LNCAP (cell line): ENCODE data around the gene ATRN.
A peak's percentile ranks its signal among the peaks of the same experiment; 100 is the strongest.

ENCODE experiments used
- TF ChIP-seq, protein P1 (sequence below): fragments of 450-650 bp; IDR thresholded peaks from 2 replicates; pipeline ENCODE4 v1.5.1; 2017; ENCODE audit warnings: mild to moderate bottlenecking

ATRN gene

DNA sequence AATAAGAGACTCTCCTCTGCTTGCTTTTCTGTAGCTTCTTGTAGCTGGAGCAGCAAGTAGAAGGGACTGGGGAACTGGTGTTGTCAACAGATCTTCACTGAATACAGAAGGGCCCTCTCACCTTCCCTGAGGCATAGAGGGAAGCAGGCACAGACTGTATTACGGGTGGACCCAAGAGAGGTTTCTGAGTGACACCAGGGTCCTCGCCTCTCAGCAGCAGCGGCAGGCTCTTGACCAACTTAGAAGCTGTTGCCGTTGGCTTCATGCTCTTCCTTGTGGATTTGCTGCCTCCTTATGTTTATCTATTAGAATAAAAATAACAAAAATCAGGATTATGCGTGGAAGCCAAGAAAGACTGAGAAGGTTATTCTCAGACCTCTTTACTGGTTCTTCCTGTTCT is 160.7 kb downstream of the ATRN start:
- TF ChIP-seq, protein P1, sequence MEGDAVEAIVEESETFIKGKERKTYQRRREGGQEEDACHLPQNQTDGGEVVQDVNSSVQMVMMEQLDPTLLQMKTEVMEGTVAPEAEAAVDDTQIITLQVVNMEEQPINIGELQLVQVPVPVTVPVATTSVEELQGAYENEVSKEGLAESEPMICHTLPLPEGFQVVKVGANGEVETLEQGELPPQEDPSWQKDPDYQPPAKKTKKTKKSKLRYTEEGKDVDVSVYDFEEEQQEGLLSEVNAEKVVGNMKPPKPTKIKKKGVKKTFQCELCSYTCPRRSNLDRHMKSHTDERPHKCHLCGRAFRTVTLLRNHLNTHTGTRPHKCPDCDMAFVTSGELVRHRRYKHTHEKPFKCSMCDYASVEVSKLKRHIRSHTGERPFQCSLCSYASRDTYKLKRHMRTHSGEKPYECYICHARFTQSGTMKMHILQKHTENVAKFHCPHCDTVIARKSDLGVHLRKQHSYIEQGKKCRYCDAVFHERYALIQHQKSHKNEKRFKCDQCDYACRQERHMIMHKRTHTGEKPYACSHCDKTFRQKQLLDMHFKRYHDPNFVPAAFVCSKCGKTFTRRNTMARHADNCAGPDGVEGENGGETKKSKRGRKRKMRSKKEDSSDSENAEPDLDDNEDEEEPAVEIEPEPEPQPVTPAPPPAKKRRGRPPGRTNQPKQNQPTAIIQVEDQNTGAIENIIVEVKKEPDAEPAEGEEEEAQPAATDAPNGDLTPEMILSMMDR, result no peak

DNA sequence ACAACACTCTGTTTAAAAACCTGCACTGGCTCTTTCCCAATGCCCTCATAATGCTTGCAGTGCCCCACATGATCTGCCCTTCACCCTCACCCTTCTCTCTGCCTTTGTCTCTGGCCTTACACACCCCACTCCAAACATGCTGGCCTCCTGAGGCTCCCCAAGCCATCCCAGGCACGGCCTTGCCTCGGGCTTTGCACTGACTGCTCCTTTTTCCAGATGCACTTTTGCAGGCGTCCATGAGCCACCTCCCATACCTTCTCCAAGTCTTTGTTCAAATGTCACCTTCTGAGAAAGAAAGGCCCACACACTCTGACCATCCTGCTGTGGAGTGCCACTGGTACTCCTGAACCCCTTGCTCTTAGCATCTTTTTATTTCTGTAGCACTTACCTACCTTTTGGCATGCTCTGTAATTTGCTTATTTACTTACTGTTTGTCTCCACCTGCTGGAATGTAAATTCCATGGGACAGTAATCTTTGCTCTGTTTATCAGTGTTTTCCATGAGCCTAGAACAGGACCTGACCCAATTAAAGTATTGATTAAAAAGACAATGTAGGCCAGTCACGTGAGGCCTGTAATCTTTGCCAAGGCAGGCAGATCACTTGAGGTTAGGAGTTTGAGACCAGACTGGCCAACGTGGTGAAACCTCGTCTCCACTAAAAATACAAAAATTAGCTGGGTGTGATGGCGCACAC is 161.6 kb downstream of the ATRN start:
- TF ChIP-seq, protein P1, result peak; percentile 39; the same call in 1 of the 2 replicates

DNA sequence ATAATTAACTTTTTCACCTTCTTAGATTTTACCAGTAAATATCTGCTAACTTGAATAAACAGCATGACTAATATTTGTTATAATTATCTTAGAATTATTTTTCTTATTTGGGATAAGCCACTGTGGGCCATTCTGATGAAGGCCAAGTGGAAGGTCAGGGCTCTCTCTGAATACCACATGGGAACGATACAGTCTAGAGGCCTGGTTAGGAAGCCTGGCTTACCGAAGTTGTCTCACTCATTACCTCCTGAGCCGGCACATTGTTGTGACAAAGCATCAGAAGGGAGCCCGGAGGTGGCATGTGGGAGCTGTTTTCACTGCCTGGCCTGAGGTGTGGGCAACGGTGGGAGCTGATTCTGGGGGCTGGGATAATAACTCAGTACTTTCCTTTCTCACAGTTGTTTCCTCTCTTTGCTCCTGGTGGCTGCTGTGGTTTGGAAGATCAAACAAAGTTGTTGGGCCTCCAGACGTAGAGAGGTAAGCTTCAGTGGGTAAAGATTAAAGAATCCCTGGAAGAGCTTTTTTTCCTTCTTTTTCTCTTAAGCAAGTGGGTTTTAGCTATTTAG is 163.2 kb downstream of the ATRN start:
- TF ChIP-seq, protein P1, result no peak

DNA sequence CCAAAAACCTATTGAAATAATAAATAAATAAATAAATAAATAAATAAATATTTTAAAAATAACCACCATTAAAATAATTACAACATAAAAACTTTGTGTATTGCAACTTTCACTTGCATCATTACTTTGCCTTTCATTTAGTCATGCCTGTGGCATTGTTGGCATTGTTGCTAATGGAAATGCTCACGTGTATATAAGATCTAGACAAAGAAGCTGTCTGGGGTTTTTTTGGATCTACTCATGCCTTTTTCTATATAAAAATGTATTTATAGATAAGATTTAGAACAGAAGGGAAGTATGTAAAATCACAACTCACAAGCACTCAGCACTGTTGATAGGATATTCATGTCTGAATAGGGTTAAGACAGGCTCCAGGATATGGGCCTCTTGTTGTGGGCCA is 164.5 kb downstream of the ATRN start:
- TF ChIP-seq, protein P1, result no peak

DNA sequence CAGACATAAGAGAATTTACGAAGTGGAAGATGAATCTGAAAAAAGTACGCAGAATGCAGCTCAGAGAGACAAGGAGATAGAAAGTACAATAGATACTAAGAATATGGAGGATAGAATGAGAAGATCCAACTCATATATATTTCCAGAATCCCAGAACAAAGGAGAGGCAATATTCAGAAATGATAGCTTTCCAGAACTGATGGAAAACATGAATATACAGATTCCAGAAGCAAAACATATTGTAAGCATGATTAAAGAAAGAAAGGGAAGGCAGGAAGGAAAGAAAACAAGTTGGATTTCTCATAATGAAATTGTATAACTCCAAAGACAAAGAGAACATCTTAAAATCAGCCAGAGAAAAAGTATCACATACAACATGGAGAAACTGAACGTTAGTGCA is 169.4 kb downstream of the ATRN start:
- TF ChIP-seq, protein P1, result no peak

DNA sequence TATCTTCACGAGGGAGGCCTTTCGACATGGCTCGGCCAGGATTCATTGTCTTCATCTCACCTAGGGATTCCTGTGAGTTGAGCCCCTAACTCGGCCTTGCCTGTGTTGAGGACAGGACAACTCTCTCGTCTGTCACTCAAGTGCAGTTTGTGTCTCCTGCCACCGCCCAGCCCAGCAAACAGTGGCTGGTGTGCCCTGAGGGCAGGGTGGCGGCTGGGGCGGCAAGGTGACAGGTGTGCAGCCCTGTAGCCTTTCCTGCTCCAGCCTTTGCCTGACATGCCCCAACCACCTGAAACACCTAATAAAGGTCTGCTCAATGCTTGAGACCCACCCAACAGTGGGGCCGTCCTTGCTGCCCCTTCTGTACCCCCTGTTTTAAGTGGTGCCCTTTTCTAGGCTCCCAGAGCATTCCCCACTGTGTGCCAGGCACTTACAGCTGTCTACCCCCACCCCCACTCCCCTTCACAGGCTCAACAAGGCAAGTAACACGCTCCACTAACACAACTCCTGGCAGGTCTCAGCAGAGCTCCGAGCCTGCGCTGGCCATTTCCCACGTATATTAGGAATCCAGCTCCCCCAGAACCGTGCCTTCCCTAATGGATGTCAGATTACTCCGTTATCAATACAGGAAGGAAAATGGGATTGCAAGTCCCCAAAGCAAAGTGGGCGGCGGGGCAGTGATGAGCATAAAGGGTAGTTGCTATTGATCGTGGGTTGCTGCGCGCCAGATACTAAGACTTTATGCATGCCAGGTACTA is 174.7 kb downstream of the ATRN start:
- TF ChIP-seq, protein P1, result no peak

DNA sequence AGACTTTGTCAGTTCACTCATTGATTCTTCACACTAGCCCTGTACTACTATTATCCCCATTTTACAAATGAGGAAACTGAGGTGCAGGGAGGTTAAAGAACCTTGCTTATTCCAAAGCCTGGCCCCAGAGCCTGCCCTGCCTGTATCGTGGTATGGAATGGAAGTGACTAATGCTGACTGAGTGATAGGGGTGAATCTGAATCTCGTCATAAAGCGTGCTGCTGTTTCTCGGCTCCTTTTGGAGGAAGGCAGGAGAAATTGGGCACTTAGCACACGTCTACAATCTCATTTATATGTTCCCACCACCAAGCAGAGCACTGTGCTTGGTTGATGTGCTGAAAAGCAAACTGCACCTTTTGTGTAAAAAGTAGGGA is 175.2 kb downstream of the ATRN start:
- TF ChIP-seq, protein P1, result no peak
